AG04450 (cell line): Measurements from ENCODE around the gene PDE7B. TPM values are rescaled to one million over a fixed set of nuclear protein-coding genes. Genes with fewer than 3 reads are reported as not detected.

Source experiments
- CTCF ChIA-PET: fragments of 300-600, 350-600 bp; formaldehyde crosslinking; extraction: SDS; loops from one replicate; lab custom pipeline; 2022; ENCODE audit warnings: antibody characterized with exemption, inconsistent platforms; lab: Charles Lee
- POLR2A ChIA-PET: fragments of 350-600 bp; formaldehyde crosslinking; extraction: SDS; loops from one replicate; lab custom pipeline; 2021; ENCODE audit warnings: antibody characterized with exemption, inconsistent platforms; lab: Yijun Ruan, JAX
- DNase-seq: peaks from one replicate; pipeline ENCODE4 v3.0.0-alpha.2; 2011; ENCODE audit warnings: low read depth, low spot score
- H3K27ac ChIP-seq: one replicate; pipeline ENCODE4 v1.5.1; 2012; ENCODE audit warnings: low read depth, low read length, control low read depth
- H3K27me3 ChIP-seq: one replicate; pipeline ENCODE4 v1.6.0; 2012; ENCODE audit warnings: low read length; ENCODE audit not compliant: control insufficient read depth, insufficient read depth
- H3K4me3 ChIP-seq: 2 replicates; pipeline ENCODE4 v1.5.1; 2011; ENCODE audit warnings: mild to moderate bottlenecking, low read depth, low read length, control low read depth
- H3K9me3 ChIP-seq: 2 replicates; pipeline ENCODE4 v1.5.1; 2012; ENCODE audit warnings: low read length; ENCODE audit not compliant: control insufficient read depth, insufficient read depth
- polyA plus RNA-seq: library from polyadenylated mRNA; depleted of rRNA; stranded (reverse); fragments of >200 nt; gene quantifications from 2 replicates; pipeline ENCODE4 v1.2.3, GENCODE V29; 2011
- TF ChIP-seq, protein P1 (sequence below): IDR thresholded peaks from 2 replicates; pipeline ENCODE4 v1.5.1; 2011; ENCODE audit warnings: low read depth, low read length, control low read depth, inconsistent platforms

The PDE7B gene
- polyA plus RNA-seq, 1 experiment, result 17.4 TPM

DNA sequence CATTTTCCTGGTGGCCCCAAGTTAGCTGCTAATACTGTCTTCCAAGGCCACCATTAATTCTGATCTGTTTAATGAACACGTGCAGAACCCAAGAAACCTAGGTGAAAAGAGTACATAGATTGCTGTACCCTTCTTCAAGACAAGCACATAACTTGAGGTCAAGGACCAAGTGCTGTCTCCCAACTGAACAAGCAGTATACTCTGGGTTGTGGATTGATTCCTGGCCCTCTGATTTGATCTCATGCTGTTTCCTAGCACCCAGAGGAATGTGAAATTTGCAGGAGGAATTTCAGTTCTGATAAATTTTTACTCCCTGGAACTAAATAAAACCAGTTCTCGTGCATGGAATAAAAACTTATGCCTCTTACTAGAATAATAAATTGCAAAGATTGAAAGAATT is 323.0 kb downstream of the PDE7B start:
- Histone ChIP-seq H3K27me3 (no peaks in the 10 kb centered on the region), H3K9me3 (no peaks in the 10 kb centered on the region), H3K4me3 (no peak overlapping the region), H3K27ac (no peak overlapping the region)
- POLR2A ChIA-PET, result no interaction called here
- no peak for DNase-seq
- TF ChIP-seq, protein P1, sequence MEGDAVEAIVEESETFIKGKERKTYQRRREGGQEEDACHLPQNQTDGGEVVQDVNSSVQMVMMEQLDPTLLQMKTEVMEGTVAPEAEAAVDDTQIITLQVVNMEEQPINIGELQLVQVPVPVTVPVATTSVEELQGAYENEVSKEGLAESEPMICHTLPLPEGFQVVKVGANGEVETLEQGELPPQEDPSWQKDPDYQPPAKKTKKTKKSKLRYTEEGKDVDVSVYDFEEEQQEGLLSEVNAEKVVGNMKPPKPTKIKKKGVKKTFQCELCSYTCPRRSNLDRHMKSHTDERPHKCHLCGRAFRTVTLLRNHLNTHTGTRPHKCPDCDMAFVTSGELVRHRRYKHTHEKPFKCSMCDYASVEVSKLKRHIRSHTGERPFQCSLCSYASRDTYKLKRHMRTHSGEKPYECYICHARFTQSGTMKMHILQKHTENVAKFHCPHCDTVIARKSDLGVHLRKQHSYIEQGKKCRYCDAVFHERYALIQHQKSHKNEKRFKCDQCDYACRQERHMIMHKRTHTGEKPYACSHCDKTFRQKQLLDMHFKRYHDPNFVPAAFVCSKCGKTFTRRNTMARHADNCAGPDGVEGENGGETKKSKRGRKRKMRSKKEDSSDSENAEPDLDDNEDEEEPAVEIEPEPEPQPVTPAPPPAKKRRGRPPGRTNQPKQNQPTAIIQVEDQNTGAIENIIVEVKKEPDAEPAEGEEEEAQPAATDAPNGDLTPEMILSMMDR, result no peak
- CTCF ChIA-PET, result no interaction called here

DNA sequence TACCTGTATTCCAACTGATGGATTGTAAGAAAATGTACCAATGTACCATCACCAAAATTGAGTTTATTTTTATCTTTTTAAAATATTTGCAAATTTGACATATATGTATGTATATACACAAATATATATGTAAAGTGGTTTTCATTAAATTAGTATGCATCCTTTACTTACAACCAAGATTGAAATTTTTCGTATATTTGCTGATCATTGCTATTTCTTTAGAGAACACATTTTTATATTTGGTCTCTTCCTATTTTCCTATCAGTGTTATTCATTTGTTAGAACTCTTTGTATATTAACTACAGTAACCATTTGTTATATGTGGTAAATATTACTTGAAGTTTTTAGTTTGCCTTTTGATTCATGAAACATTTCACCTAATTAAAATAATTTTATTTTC is 324.4 kb downstream of the PDE7B start:
- Histone ChIP-seq H3K27me3 (no peaks in the 10 kb centered on the region), H3K27ac (no peak overlapping the region), H3K9me3 (no peaks in the 10 kb centered on the region), H3K4me3 (no peak overlapping the region)
- ChIA-PET CTCF (no interaction called here), POLR2A (no interaction called here)
- TF ChIP-seq, protein P1, result no peak
- no peak for DNase-seq

DNA sequence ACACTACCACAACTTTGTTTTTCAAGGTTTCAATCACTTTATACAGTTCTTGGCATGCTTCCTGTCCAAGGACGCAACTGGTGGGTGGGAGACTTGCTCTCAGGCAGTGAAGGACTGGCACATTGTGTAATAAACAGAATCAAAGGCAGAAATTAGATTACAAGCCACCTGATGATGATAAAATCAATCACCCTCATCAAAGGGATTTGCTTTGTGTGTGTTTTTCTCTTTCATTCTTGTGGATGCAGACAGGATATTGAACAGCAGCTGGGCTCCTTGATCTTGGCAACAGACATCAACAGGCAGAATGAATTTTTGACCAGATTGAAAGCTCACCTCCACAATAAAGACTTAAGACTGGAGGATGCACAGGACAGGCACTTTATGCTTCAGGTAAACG is 327.2 kb downstream of the PDE7B start:
- TF ChIP-seq, protein P1, result no peak
- no peak for DNase-seq
- Histone ChIP-seq H3K4me3 (no peak overlapping the region), H3K27ac (no peak overlapping the region), H3K27me3 (no peaks in the 10 kb centered on the region), H3K9me3 (no peaks in the 10 kb centered on the region)
- POLR2A ChIA-PET, result no interaction called here
- CTCF ChIA-PET, result interaction anchor here (1.3 kb wide), 1 partner anchor 48 kb away, joined by 3 read pairs; no protein-coding TSS in a partner anchor

DNA sequence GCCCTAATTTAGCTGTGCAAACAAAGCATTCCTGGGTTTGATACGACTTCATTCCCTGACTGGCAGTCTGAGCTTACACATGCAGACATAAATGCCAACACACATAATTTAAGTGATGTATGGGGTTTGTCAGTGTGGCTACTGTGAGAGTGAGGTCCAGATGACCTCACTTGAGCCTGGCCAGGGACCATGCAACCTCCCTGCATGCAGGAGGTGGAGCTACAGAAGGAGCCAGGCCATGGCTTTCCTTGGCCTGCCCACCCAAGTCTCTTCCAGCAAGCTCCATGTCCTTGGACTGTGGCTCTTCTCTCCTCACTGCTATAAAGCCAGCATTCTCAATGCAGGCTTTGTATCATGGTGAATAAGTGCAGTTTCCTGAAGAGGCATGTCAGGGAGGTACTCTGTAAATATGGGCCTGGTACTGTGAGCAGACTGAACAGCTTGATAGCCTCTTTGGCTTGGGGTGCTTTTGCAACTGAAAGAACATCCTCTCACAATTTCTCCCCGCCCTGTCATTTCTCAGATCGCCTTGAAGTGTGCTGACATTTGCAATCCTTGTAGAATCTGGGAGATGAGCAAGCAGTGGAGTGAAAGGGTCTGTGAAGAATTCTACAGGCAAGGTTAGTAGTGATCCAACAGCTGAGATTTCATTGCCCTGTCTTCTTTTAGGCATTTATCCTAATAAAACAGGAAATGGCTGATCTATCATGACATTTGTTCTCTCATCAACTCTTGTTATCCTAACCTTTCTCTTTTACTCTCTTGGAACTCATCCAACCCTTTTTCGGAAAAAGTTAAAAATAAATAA is 329.4 kb downstream of the PDE7B start:
- H3K27ac ChIP-seq, result no peak overlapping the region
- ChIA-PET POLR2A (no interaction called here), CTCF (no interaction called here)
- TF ChIP-seq, protein P1, result no peak
- DNase-seq, result no peak
- no peaks in the 10 kb centered on the region for H3K9me3 ChIP-seq
- no peaks in the 10 kb centered on the region for H3K27me3 ChIP-seq
- H3K4me3 ChIP-seq, result no peak overlapping the region

DNA sequence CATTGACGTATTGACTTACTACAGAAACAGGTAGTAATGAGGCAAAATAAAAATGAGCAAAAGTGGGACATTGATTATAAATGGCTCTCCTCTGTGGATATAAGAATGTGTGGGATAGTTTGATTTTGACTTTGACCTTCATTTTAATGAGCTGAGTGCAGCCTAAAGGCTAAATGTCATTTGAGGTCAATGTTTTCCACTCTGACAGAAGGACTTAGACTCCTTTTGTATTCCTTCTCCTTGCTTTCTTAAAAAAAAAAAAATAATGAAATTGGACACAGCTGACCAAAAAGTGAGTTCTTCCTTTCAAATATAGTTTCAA is 330.0 kb downstream of the PDE7B start:
- TF ChIP-seq, protein P1, result no peak
- CTCF ChIA-PET, result no interaction called here
- H3K4me3 ChIP-seq, result no peak overlapping the region
- POLR2A ChIA-PET, result no interaction called here
- H3K27ac ChIP-seq, result no peak overlapping the region
- no peak for DNase-seq
- no peaks in the 10 kb centered on the region for H3K27me3 ChIP-seq
- H3K9me3 ChIP-seq, result no peaks in the 10 kb centered on the region
